ENCODE data around the gene GLRX. TPM values are rescaled to one million over a fixed set of nuclear protein-coding genes. Genes with fewer than 3 reads are reported as not detected.

The GLRX gene, protein sequence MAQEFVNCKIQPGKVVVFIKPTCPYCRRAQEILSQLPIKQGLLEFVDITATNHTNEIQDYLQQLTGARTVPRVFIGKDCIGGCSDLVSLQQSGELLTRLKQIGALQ
- polyA plus RNA-seq, result 86.6 and 95.8 TPM in 2 replicates

DNA sequence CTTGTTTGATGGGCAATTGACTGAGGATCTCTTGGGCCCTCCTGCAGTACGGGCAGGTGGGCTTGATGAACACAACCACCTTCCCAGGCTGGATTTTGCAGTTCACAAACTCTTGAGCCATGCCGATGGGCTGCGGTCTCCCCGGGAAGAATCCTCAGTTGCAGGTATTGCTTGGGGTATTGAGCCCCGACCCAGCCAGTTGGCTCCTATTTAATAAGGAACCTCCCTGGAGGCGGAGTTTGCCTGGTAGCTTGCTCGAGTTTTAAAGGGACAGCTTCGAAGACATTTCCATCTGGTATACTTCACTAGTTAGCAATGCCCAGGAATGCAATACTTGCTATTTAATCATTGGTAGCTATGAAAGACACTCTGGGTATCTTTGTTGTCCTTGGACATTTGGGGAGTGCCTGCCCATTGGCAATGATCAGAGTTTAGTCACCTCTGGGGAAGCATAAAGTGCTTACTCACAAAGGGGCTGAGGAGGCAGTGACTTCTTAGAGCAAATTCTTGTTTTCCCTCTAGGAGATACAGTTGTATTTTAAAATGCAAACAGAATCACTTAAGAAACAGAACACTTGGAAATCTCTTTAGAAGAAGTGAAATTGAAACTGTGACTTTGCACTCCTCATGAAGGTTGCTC, at the start of gene GLRX:
TSS of gene GLRX (minus strand) at position 185 of the 640 bp plus-strand sequence. CDS start at position 121, 64 bp downstream.

Other genes with a start within 250 kb of the GLRX start
- gene GPR150, start 202.6 kb downstream of the GLRX start, polyA plus RNA-seq, result 0.58 TPM in 1 of 2 replicates, not detected in the other
- gene RFESD, start 175.9 kb downstream of the GLRX start, polyA plus RNA-seq, result 11.6 and 14.8 TPM in 2 replicates
- 0.62 and 3.4 TPM in 2 replicates for gene SPATA9, start 139.7 kb downstream of the GLRX start, polyA plus RNA-seq
- gene RHOBTB3, start 91.4 kb downstream of the GLRX start, polyA plus RNA-seq, result 20.4 and 27.7 TPM in 2 replicates
- gene ELL2, start 139.1 kb upstream of the GLRX start, polyA plus RNA-seq, result 55.1 and 60.0 TPM in 2 replicates

Data from Purkinje cell (primary cell).